K562 (cell line): ENCODE results near the gene OCSTAMP. TPM values are rescaled to one million over a fixed set of nuclear protein-coding genes. Genes with fewer than 3 reads are reported as not detected.

Source experiments
- ATAC-seq: fragments of 200-7000 bp; cut with Tn5 transposase; 3 replicates; pipeline ENCODE4 v1.9.1; 2020; ENCODE audit warnings: moderate library complexity
- BruUV-seq: library from RNA; stranded (reverse); fragments of 400-500 nt; replicated peaks from 2 replicates; lab custom pipeline; 2021; lab: Mats Ljungman, UMichigan
- CTCF ChIA-PET: fragments of 300-600 bp; formaldehyde crosslinking; extraction: SDS; loops from one replicate; lab custom pipeline; 2021; ENCODE audit warnings: low intra/inter-chr PET ratio; lab: Yijun Ruan, JAX
- POLR2A ChIA-PET: fragments of 300-600, 350-650 bp; sonication (Branson Sonifier 250); formaldehyde crosslinking; extraction: SDS; loops from one replicate; lab custom pipeline; 2021; ENCODE audit warnings: antibody characterized with exemption, inconsistent platforms; lab: Yijun Ruan, JAX
- DNase-seq, 4 experiments: peaks; one replicate each; pipeline versions ENCODE4 v3.0.0 to v3.0.0-alpha.2; 2011 to 2018; ENCODE audit warnings: low spot score in 3 of 4, mixed read lengths in 3 of 4; ENCODE audit errors: extremely low read depth in 1 of 4
- FAIRE-seq: peaks from 2 replicates; lab custom pipeline; 2011; peaks lifted over from hg19 to GRCh38; lab: Jason Lieb, UNC
- H2AFZ ChIP-seq: 2 replicates; pipeline ENCODE4 v1.6.0; 2011; ENCODE audit warnings: low read depth, low read length, control low read depth, inconsistent platforms
- H3K27ac ChIP-seq: fragments of 200-600 bp; 3 replicates; pipeline ENCODE4 v1.8.0; 2011; ENCODE audit warnings: low read depth, mild to moderate bottlenecking, control low read depth, inconsistent platforms, low read length, moderate library complexity, mixed read lengths; ENCODE audit errors: extremely low read depth
- H3K27me3 ChIP-seq, 2 experiments: fragments of 300-600 bp in 1 of 2; 2 replicates in 1 of 2; 3 replicates in 1 of 2; pipeline versions ENCODE4 v1.6.0 to v1.8.0; 2011; ENCODE audit warnings: inconsistent platforms in 2 of 2, low read length in 2 of 2, mild to moderate bottlenecking in 1 of 2, mixed read lengths in 1 of 2, moderate library complexity in 1 of 2; ENCODE audit not compliant: control insufficient read depth in 2 of 2, insufficient read depth in 2 of 2
- H3K36me3 ChIP-seq: fragments of 300-600 bp; 3 replicates; pipeline ENCODE4 v1.8.0; 2011; ENCODE audit warnings: mild to moderate bottlenecking, low read length, inconsistent platforms; ENCODE audit not compliant: control insufficient read depth, insufficient read depth
- H3K4me1 ChIP-seq, 2 experiments: fragments of 200-600 bp in 1 of 2; replicated peaks in 1 of 2; 2 replicates in 1 of 2; 3 replicates in 1 of 2; pipeline versions ENCODE4 v1.5.1 to v1.8.0; 2011; ENCODE audit warnings: inconsistent platforms in 2 of 2, low read length in 2 of 2, mild to moderate bottlenecking in 1 of 2, mixed read lengths in 1 of 2, moderate library complexity in 1 of 2; ENCODE audit not compliant: control insufficient read depth in 2 of 2, insufficient read depth in 2 of 2
- H3K4me2 ChIP-seq: 2 replicates; pipeline ENCODE4 v1.6.1; 2011; ENCODE audit warnings: low read length, control low read depth, inconsistent platforms, mixed read lengths; ENCODE audit not compliant: insufficient read depth
- H3K4me3 ChIP-seq: fragments of 200-600 bp; sonication (generic), shearing (Covaris generic); 2 replicates; pipeline ENCODE4 v1.5.1; 2016; ENCODE audit warnings: control low read depth, inconsistent platforms
- H3K79me2 ChIP-seq: fragments of 200-600 bp; 3 replicates; pipeline ENCODE4 v1.8.0; 2011; ENCODE audit warnings: low read length, inconsistent platforms; ENCODE audit not compliant: control insufficient read depth, insufficient read depth
- H3K9ac ChIP-seq, 2 experiments: 2 replicates each; pipeline versions ENCODE4 v1.6.0 to v1.6.1; 2011; ENCODE audit warnings: low read depth in 2 of 2, low read length in 2 of 2, control low read depth in 1 of 2, inconsistent platforms in 1 of 2, mild to moderate bottlenecking in 1 of 2, mixed read lengths in 1 of 2; ENCODE audit not compliant: insufficient read depth in 1 of 2
- H3K9me1 ChIP-seq: one replicate; pipeline ENCODE4 v1.6.0; 2011; ENCODE audit warnings: inconsistent platforms, mild to moderate bottlenecking, low read length, moderate library complexity; ENCODE audit not compliant: control insufficient read depth, insufficient read depth
- H3K9me3 ChIP-seq: replicated peaks from 2 replicates; pipeline ENCODE4 v1.5.1; 2011; ENCODE audit warnings: low read depth, low read length, inconsistent platforms; ENCODE audit not compliant: control insufficient read depth, insufficient read depth
- H4K20me1 ChIP-seq: replicated peaks from 2 replicates; pipeline ENCODE4 v1.6.1; 2011; ENCODE audit warnings: low read length, inconsistent platforms, mixed read lengths; ENCODE audit not compliant: control insufficient read depth, insufficient read depth
- CTBP1 ChIP-seq: fragments of 450-650 bp; IDR thresholded peaks from 2 replicates; pipeline ENCODE4 v1.6.1; 2016; ENCODE audit warnings: borderline replicate concordance
- E2F3 ChIP-seq: fragments of 250-450 bp; sonication (Bioruptor Pico); IDR thresholded peaks from 2 replicates; pipeline ENCODE4 v1.4.0; 2020; ENCODE audit warnings: mild to moderate bottlenecking
- SIN3B ChIP-seq: fragments of 450-650 bp; IDR thresholded peaks from 2 replicates; pipeline ENCODE4 v1.6.1; 2017; ENCODE audit warnings: low read depth, mild to moderate bottlenecking, moderate library complexity
- WGBS: fragments of 100-300 bp; shearing (Covaris generic); methylation state at CpG from one replicate; pipeline ENCODE4 v1.1.6; 2016; ENCODE audit warnings: low coverage, mixed read lengths; ENCODE audit not compliant: insufficient coverage; ENCODE audit errors: missing lambda C conversion rate; 5-methylcytosine and 5-hydroxymethylcytosine counted together
- in situ Hi-C: fragments of 300-500 bp; cut with MboI; formaldehyde crosslinking; loops from 4 replicates; pipeline ENCODE4 v1.15.0; 2018; ENCODE audit warnings: inconsistent platforms, mixed read lengths
- intact Hi-C: fragments of 100-400 bp; cut with micrococcal nuclease; formaldehyde crosslinking; loops from 2 replicates; pipeline ENCODE4 v1.14.2; 2022
- polyA plus RNA-seq, 8 experiments: library from polyadenylated mRNA; depleted of rRNA in 4 of 8; stranded (reverse) in 5 of 8; unstranded in 3 of 8; fragments of >200 nt; fragmentation: Nextera tagmentation in 2 of 8; fragmentation: Illumina TruSeq in 1 of 8; extraction: Ambion mirVana in 2 of 8; extraction: Trizol in 1 of 8; gene quantifications; 2 replicates each; pipeline versions ENCODE4 v1.2.1 to v1.2.3, GENCODE V29; 2011 to 2014; ENCODE audit warnings: inconsistent platforms in 1 of 8, missing spikeins in 1 of 8
- total RNA-seq, 7 experiments: library from RNA; depleted of rRNA in 6 of 7; stranded (reverse); fragments of >200 nt in 6 of 7; fragmentation: Illumina TruSeq in 2 of 7; extraction: Trizol in 2 of 7; gene quantifications; 2 replicates each; pipeline versions ENCODE4 v1.2.1 to v1.2.3, GENCODE V29; 2011 to 2021; ENCODE audit warnings: low replicate concordance in 1 of 7
- TF ChIP-seq, protein P1 (sequence below): IDR thresholded peaks from 2 replicates; pipeline ENCODE4 v1.6.1; 2016; ENCODE audit warnings: missing genetic modification characterization, missing compliant biosample characterization

The OCSTAMP gene
- total and polyA plus RNA-seq, 9 of the 15 experiments (the other 6 are each of a cell fraction or from before 2014, with no cell fraction given), result not detected

DNA sequence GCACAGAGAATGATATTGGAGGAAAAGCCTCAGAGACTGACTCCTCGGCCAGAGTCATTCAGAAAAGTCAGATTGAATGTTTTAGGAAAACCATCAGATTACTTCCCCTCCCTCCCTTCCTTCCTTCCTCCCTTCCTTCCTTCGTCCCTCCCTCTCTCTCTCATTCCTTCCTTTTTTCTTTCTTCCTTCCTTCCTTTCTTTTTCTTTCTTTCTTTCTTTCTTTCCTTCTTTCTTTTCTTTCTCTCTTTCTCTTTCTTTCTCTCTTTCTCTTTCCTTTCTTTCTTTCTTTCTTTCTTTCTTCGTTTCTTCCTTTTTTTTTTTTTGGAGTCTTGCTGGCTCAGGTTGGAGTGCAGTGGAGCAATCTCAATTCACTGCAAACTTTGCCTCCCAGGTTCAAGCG is 7.4 kb downstream of the OCSTAMP start:
- H3K27ac ChIP-seq, result no peak overlapping the region
- H3K9ac ChIP-seq, result no peak overlapping the region
- H4K20me1 ChIP-seq, result no peaks in the 10 kb centered on the region
- H3K4me3 ChIP-seq, result no peak overlapping the region
- intact Hi-C loops, result no loop called here
- in situ Hi-C loops, result no loop called here
- FAIRE-seq, result no peak
- ChIA-PET CTCF (no interaction called here), POLR2A (interaction anchor here (0.6 to 0.9 kb wide), 2 partner anchors 21 to 250 kb away, joined by 3 read pairs; no protein-coding TSS in a partner anchor)
- H3K9me3 ChIP-seq, result no peaks in the 10 kb centered on the region
- no TSS peak for BruUV-seq
- ATAC-seq, result no peak
- no peaks in the 10 kb centered on the region for H3K79me2 ChIP-seq
- no peaks in the 10 kb centered on the region for H3K9me1 ChIP-seq
- no peak overlapping the region for H2AFZ ChIP-seq
- H3K4me2 ChIP-seq, result no peak overlapping the region
- no peak for TF ChIP-seq CTBP1
- TF ChIP-seq SIN3B, result no peak
- TF ChIP-seq, protein P1, sequence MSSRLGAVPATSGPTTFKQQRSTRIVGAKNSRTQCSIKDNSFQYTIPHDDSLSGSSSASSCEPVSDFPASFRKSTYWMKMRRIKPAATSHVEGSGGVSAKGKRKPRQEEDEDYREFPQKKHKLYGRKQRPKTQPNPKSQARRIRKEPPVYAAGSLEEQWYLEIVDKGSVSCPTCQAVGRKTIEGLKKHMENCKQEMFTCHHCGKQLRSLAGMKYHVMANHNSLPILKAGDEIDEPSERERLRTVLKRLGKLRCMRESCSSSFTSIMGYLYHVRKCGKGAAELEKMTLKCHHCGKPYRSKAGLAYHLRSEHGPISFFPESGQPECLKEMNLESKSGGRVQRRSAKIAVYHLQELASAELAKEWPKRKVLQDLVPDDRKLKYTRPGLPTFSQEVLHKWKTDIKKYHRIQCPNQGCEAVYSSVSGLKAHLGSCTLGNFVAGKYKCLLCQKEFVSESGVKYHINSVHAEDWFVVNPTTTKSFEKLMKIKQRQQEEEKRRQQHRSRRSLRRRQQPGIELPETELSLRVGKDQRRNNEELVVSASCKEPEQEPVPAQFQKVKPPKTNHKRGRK, result peak; percentile 70
- TF ChIP-seq E2F3 (CRISPR knock-in tag), result no peak
- TF ChIP-seq, all 486 proteins: peak for 1
- no peak for DNase-seq
- Histone ChIP-seq H3K27me3 (peaks cover 9 to 30% of the 10 kb centered on the region in 2 experiments; a peak in 4 of 5 replicates), H3K36me3 (no peaks in the 10 kb centered on the region), H3K4me1 (peaks cover 0 to 15% of the 10 kb centered on the region in 2 experiments; a peak in 1 of 5 replicates)
- 0% methylated on average over 3 of the region's 4 CpGs for WGBS
